Osteocyte (in vitro differentiated cells): Measurements from ENCODE around the gene PHACTR2. TPM values are rescaled to one million over a fixed set of nuclear protein-coding genes. Genes with fewer than 3 reads are reported as not detected.
"Not testable (repeated sequence)": the region's sequence is repeated elsewhere in the genome, so short reads cannot be mapped to it uniquely, and the experiment has no call there.

Experiments used
- DNase-seq: peaks from one replicate; pipeline ENCODE4 v3.0.0; 2021; ENCODE audit warnings: mixed read lengths; ENCODE audit not compliant: unreplicated experiment; ENCODE audit errors: extremely low spot score
- H3K27ac Mint-ChIP-seq: one replicate; pipeline ENCODE4 v1.8.0; 2021; ENCODE audit warnings: mild to moderate bottlenecking, mixed read lengths; ENCODE audit not compliant: unreplicated experiment
- H3K27me3 Mint-ChIP-seq: one replicate; pipeline ENCODE4 v1.8.0; 2021; ENCODE audit warnings: mixed read lengths; ENCODE audit not compliant: unreplicated experiment
- H3K36me3 Mint-ChIP-seq: one replicate; pipeline ENCODE4 v1.8.0; 2021; ENCODE audit warnings: mixed read lengths; ENCODE audit not compliant: unreplicated experiment
- H3K4me1 Mint-ChIP-seq: one replicate; pipeline ENCODE4 v1.8.0; 2021; ENCODE audit warnings: mixed read lengths; ENCODE audit not compliant: unreplicated experiment
- H3K4me3 Mint-ChIP-seq: one replicate; pipeline ENCODE4 v1.8.0; 2021; ENCODE audit warnings: mild to moderate bottlenecking, moderate library complexity, mixed read lengths; ENCODE audit not compliant: unreplicated experiment
- H3K9me3 Mint-ChIP-seq: one replicate; pipeline ENCODE4 v1.8.0; 2021; ENCODE audit warnings: mixed read lengths; ENCODE audit not compliant: unreplicated experiment
- total RNA-seq: library from RNA; stranded (reverse); gene quantifications from 2 replicates; pipeline ENCODE4 v1.2.1, GENCODE V29; 2021
- TF ChIP-seq, protein P1 (sequence below): fragments of 200-600 bp; sonication (generic); IDR thresholded peaks from 2 replicates; pipeline ENCODE4 v1.5.0; 2021; ENCODE audit warnings: antibody characterized with exemption, mild to moderate bottlenecking, moderate library complexity

PHACTR2 gene
- total RNA-seq, 1 donor from 2014 or later: 312 TPM

DNA sequence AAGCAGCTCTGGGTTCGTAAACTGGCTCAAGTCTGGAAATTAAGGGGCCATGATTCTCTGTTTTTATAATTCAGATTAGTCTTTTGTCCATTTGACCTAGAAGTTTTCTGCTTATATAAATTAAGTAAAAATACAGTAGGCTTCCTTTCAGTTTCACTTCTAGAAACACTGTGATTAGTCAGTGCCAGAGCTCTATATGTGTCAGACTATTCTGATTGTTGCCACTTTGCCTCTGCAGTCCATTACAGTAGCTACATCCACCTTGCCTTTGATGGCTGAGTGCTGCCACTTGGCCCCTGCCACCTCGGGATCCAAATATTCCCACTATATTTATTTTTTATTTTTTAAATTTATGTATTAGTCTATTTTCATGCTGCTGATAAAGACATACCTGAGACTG lies 194.4 kb downstream of the PHACTR2 start:
- Mint-ChIP-seq H3K4me1 (peaks cover 2% of the 10 kb centered on the region), H3K36me3 (peaks cover 17% of the 10 kb centered on the region), H3K27ac (peak overlapping the region; percentile 62), H3K9me3 (peaks cover 38% of the 10 kb centered on the region), H3K4me3 (no peak overlapping the region), H3K27me3 (no peaks in the 10 kb centered on the region)
- TF ChIP-seq, protein P1, sequence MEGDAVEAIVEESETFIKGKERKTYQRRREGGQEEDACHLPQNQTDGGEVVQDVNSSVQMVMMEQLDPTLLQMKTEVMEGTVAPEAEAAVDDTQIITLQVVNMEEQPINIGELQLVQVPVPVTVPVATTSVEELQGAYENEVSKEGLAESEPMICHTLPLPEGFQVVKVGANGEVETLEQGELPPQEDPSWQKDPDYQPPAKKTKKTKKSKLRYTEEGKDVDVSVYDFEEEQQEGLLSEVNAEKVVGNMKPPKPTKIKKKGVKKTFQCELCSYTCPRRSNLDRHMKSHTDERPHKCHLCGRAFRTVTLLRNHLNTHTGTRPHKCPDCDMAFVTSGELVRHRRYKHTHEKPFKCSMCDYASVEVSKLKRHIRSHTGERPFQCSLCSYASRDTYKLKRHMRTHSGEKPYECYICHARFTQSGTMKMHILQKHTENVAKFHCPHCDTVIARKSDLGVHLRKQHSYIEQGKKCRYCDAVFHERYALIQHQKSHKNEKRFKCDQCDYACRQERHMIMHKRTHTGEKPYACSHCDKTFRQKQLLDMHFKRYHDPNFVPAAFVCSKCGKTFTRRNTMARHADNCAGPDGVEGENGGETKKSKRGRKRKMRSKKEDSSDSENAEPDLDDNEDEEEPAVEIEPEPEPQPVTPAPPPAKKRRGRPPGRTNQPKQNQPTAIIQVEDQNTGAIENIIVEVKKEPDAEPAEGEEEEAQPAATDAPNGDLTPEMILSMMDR: no peak
- DNase-seq: no peak

DNA sequence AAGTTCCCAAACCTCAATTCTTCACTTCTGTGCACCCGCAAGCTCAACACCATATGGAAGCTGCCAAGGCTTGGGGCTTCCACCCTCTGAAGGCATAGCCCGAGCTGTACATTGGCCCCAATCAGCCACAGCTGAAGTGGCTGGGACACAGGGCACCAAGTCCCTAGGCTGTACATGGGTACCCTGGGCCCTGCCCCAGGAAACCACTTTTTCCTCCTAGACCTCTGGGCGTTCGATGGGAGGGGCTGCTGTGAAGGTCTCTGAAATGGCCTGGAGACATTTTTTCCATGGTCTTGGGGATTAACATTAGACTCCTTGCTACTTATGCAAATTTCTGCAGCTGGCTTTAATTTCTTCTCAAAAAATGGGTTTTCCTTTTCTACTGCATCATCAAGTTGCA lies 195.8 kb downstream of the PHACTR2 start:
- H3K4me1 Mint-ChIP-seq, H3K4me3 Mint-ChIP-seq, H3K27ac Mint-ChIP-seq, H3K27me3 Mint-ChIP-seq, DNase-seq: not testable (repeated sequence)
- Mint-ChIP-seq H3K9me3 (peaks cover 30% of the 10 kb centered on the region), H3K36me3 (peaks cover 12% of the 10 kb centered on the region)

DNA sequence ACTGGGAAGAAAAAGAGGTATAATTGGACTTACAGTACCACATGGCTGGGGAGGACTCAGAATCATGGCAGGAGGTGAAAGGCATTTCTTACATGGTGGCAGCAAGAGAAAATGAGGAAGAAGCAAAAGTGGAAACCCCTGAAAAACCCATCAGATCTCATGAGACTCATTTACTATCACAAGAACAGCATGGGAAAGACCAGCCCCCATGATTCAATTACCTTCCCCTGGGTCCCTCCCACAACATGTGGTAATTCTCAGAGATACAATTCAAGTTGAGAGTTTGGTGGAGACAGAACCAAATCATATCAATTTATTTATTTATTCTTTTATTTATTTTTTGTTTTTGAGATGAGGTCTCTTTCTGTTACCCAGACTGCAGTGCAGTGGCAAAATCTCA lies 196.7 kb downstream of the PHACTR2 start:
- not testable (repeated sequence) for H3K27ac Mint-ChIP-seq, H3K27me3 Mint-ChIP-seq, H3K4me3 Mint-ChIP-seq, DNase-seq, H3K36me3 Mint-ChIP-seq, H3K4me1 Mint-ChIP-seq
- peaks cover 29% of the 10 kb centered on the region for H3K9me3 Mint-ChIP-seq

DNA sequence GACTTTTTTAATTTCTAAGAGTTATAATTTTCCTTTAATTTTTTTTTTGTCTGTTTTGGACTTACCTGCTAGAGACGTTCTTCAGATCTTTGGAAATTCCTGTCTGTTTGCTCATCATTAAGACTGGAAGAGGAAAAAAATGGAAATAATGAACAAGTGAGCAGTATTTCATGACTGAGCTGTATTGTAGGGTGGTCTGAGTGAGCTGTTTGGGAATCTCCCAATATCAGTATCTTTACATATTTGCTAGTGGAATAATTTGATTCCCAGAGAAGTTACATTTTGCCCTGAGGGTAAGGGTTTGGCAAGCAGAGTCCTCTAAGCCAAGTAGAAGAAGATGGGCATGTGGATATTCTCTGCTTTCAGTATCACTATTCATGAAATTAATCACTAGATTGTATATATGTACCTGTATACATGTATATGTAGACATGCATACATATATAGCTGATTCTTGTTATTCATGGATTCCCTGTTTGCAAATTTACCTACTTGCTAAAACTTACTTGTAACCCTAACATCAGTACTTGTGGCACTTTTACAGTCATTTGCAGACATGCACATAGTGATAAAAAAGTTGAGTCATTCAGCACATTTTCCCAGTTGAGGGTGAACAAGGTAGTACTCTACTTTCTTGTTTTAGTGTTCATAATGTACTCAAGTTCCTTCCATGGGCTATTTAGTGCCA lies 200.0 kb downstream of the PHACTR2 start:
- no peak for DNase-seq
- no peak overlapping the region for H3K4me3 Mint-ChIP-seq
- H3K36me3 Mint-ChIP-seq: peaks cover 6% of the 10 kb centered on the region
- no peaks in the 10 kb centered on the region for H3K27me3 Mint-ChIP-seq
- H3K9me3 Mint-ChIP-seq: peaks cover 22% of the 10 kb centered on the region
- TF ChIP-seq, protein P1: no peak
- no peaks in the 10 kb centered on the region for H3K4me1 Mint-ChIP-seq
- no peak overlapping the region for H3K27ac Mint-ChIP-seq

DNA sequence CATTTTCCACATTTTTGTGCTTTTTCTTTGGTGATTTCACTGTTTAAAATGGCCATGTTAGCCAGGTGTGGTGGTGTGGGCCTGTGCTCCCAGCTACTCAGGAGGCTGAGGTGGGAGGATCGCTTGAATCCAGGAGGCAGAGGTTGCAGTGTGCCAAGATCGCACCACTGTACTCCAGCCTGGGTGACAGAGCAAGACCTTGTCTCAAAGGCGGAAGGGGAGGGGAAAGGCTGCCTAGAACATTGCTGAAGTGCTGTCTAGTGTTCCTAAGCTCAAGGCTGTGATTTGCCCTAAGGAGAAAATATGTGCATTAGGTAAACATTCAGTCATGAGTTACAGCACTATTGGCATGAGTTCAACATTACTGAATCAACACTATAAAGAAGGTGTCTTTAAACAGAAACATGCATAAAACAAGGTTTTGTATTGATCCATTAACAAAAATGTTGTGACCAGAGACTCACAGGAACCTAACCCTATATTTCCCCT lies 200.6 kb downstream of the PHACTR2 start:
- H3K36me3 Mint-ChIP-seq: peaks cover 6% of the 10 kb centered on the region

DNA sequence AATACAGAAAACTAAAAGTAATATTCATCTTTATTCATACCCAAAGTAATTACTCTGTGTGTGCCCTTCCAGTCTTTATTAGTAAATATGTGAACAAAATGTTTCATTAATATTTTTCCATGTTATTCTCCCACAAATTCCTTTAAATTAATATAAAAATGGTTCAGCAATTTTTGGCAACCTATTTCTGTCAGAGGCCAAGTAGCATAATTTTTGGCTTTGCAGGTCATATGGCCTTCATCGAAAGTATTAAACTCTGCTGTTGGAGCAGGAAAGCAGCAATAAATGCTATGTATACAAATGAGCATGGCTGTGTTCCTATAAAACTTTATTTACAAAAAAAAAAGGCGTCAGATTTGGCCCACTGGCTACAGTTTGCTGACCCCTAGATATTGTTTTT lies 202.6 kb downstream of the PHACTR2 start:
- Mint-ChIP-seq H3K27me3 (no peaks in the 10 kb centered on the region), H3K4me1 (no peaks in the 10 kb centered on the region), H3K27ac (no peak overlapping the region), H3K36me3 (peaks cover 2% of the 10 kb centered on the region), H3K4me3 (no peak overlapping the region), H3K9me3 (peaks cover 9% of the 10 kb centered on the region)
- TF ChIP-seq, protein P1: no peak
- DNase-seq: no peak

More for the DNA sequence above, 200.6 kb downstream of the PHACTR2 start:
- no peak for DNase-seq
- TF ChIP-seq, protein P1: no peak
- no peaks in the 10 kb centered on the region for H3K27me3 Mint-ChIP-seq
- no peaks in the 10 kb centered on the region for H3K4me1 Mint-ChIP-seq
- H3K4me3 Mint-ChIP-seq: no peak overlapping the region
- H3K27ac Mint-ChIP-seq: no peak overlapping the region
- peaks cover 22% of the 10 kb centered on the region for H3K9me3 Mint-ChIP-seq

Other genes with a start within 250 kb of the PHACTR2 start
- 4.3 and 4.5 TPM in 2 replicates for gene ADAT2, start 227.3 kb upstream of the PHACTR2 start, total RNA-seq
- 14.7 and 17.9 TPM in 2 replicates for gene PEX3, start 227.2 kb upstream of the PHACTR2 start, total RNA-seq
- gene FUCA2, start 166.2 kb upstream of the PHACTR2 start, total RNA-seq: 58.7 and 63.8 TPM in 2 replicates
- 20.3 and 22.1 TPM in 2 replicates for gene LTV1, start 165.4 kb downstream of the PHACTR2 start, total RNA-seq
- gene ZC2HC1B, start 186.5 kb downstream of the PHACTR2 start, total RNA-seq: not detected in 2 replicates